Astrocyte (in vitro differentiated cells and primary cell): ENCODE results near the gene COL19A1. TPM values are rescaled to one million over a fixed set of nuclear protein-coding genes. Genes with fewer than 3 reads are reported as not detected.

ENCODE experiments used
- DNase-seq: peaks from one replicate; pipeline ENCODE4 v3.0.0-alpha.2; 2010; ENCODE audit warnings: low read depth
- FAIRE-seq: peaks from 2 replicates; lab custom pipeline; 2011; peaks lifted over from hg19 to GRCh38; lab: Jason Lieb, UNC
- H2AFZ ChIP-seq: 2 replicates; pipeline ENCODE4 v1.6.0; 2012; ENCODE audit warnings: low read depth, low read length, inconsistent platforms
- H3K27ac ChIP-seq: 2 replicates; pipeline ENCODE4 v1.5.1; 2011; ENCODE audit warnings: low read depth, low read length, inconsistent platforms
- H3K27me3 ChIP-seq: 2 replicates; pipeline ENCODE4 v1.6.0; 2011; ENCODE audit warnings: low read length, inconsistent platforms; ENCODE audit not compliant: insufficient read depth
- H3K36me3 ChIP-seq: 2 replicates; pipeline ENCODE4 v1.5.1; 2011; ENCODE audit warnings: low read length, inconsistent platforms; ENCODE audit not compliant: insufficient read depth
- H3K4me1 ChIP-seq: 2 replicates; pipeline ENCODE4 v1.5.1; 2011; ENCODE audit warnings: low read length, inconsistent platforms; ENCODE audit not compliant: insufficient read depth
- H3K4me2 ChIP-seq: 2 replicates; pipeline ENCODE4 v1.6.0; 2012; ENCODE audit warnings: low read length, inconsistent platforms
- H3K4me3 ChIP-seq: 2 replicates; pipeline ENCODE4 v1.5.1; 2011; ENCODE audit warnings: low read depth, mild to moderate bottlenecking, low read length, inconsistent platforms; ENCODE audit not compliant: insufficient read depth
- H3K79me2 ChIP-seq: 2 replicates; pipeline ENCODE4 v1.6.0; 2012; ENCODE audit warnings: mild to moderate bottlenecking, low read length, inconsistent platforms; ENCODE audit not compliant: insufficient read depth
- H3K9ac ChIP-seq: 2 replicates; pipeline ENCODE4 v1.6.0; 2012; ENCODE audit warnings: mild to moderate bottlenecking, low read length, inconsistent platforms
- H3K9me3 ChIP-seq: 2 replicates; pipeline ENCODE4 v1.5.1; 2012; ENCODE audit warnings: low read depth, mild to moderate bottlenecking, low read length, inconsistent platforms; ENCODE audit not compliant: insufficient read depth
- H4K20me1 ChIP-seq: 2 replicates; pipeline ENCODE4 v1.6.0; 2012; ENCODE audit warnings: low read length, inconsistent platforms; ENCODE audit not compliant: insufficient read depth
- H3K27ac Mint-ChIP-seq: one replicate; pipeline ENCODE4 v1.8.0; 2021; ENCODE audit warnings: mild to moderate bottlenecking, mixed read lengths; ENCODE audit not compliant: unreplicated experiment
- H3K27me3 Mint-ChIP-seq: one replicate; pipeline ENCODE4 v1.8.0; 2021; ENCODE audit warnings: low read depth, mixed read lengths; ENCODE audit not compliant: unreplicated experiment
- H3K36me3 Mint-ChIP-seq: one replicate; pipeline ENCODE4 v1.8.0; 2021; ENCODE audit warnings: low read depth, mixed read lengths; ENCODE audit not compliant: unreplicated experiment
- H3K4me1 Mint-ChIP-seq: one replicate; pipeline ENCODE4 v1.8.0; 2021; ENCODE audit warnings: low read depth, mixed read lengths; ENCODE audit not compliant: unreplicated experiment
- H3K4me3 Mint-ChIP-seq: one replicate; pipeline ENCODE4 v1.8.0; 2021; ENCODE audit warnings: mild to moderate bottlenecking, moderate library complexity, mixed read lengths; ENCODE audit not compliant: unreplicated experiment
- H3K9me3 Mint-ChIP-seq: one replicate; pipeline ENCODE4 v1.8.0; 2021; ENCODE audit warnings: mild to moderate bottlenecking, mixed read lengths; ENCODE audit not compliant: unreplicated experiment
- EZH2 ChIP-seq: IDR thresholded peaks from 2 replicates; pipeline ENCODE4 v1.6.1; 2012; ENCODE audit warnings: mild to moderate bottlenecking, low read length, inconsistent platforms; ENCODE audit not compliant: insufficient read depth
- total RNA-seq: library from RNA; stranded (reverse); gene quantifications from 2 replicates; pipeline ENCODE4 v1.2.1, GENCODE V29; 2021
- TF ChIP-seq, protein P1 (sequence below): IDR thresholded peaks from 2 replicates; pipeline ENCODE4 v1.5.1; 2011; ENCODE audit warnings: low read depth, mild to moderate bottlenecking, inconsistent platforms, low read length, moderate library complexity; ENCODE audit not compliant: insufficient read depth

COL19A1 gene
- total RNA-seq, 1 donor from 2014 or later = 0.18 TPM

DNA sequence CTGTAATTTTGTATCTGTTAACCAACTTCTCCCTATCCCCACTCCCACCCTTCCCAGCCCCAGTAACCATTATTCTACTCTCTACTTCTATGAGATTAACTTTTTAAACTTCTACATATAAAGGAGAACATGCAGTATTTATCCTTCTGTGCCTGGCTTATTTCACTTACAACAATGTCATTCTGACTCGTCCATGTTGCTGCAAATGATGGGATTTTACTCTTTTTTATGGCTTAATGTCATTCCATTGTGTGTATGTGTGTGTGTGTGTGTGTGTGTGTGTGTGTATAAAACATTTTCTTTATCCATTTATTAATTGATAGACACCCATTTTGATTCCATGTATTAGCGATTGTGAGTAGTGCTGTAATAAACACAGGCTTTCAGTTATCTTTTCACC, 76.1 kb downstream of the COL19A1 start:
- Mint-ChIP-seq H3K9me3 (no peaks in the 10 kb centered on the region), H3K36me3 (no peaks in the 10 kb centered on the region), H3K4me3 (no peak overlapping the region), H3K27ac (no peak overlapping the region), H3K4me1 (no peaks in the 10 kb centered on the region), H3K27me3 (no peaks in the 10 kb centered on the region)
- TF ChIP-seq, protein P1, sequence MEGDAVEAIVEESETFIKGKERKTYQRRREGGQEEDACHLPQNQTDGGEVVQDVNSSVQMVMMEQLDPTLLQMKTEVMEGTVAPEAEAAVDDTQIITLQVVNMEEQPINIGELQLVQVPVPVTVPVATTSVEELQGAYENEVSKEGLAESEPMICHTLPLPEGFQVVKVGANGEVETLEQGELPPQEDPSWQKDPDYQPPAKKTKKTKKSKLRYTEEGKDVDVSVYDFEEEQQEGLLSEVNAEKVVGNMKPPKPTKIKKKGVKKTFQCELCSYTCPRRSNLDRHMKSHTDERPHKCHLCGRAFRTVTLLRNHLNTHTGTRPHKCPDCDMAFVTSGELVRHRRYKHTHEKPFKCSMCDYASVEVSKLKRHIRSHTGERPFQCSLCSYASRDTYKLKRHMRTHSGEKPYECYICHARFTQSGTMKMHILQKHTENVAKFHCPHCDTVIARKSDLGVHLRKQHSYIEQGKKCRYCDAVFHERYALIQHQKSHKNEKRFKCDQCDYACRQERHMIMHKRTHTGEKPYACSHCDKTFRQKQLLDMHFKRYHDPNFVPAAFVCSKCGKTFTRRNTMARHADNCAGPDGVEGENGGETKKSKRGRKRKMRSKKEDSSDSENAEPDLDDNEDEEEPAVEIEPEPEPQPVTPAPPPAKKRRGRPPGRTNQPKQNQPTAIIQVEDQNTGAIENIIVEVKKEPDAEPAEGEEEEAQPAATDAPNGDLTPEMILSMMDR = no peak
- TF ChIP-seq EZH2 = no peak
- Histone ChIP-seq H3K4me2 (no peak overlapping the region), H3K79me2 (no peaks in the 10 kb centered on the region), H2AFZ (no peak overlapping the region), H3K9me3 (no peaks in the 10 kb centered on the region), H4K20me1 (no peaks in the 10 kb centered on the region), H3K4me3 (no peak overlapping the region), H3K4me1 (no peaks in the 10 kb centered on the region), H3K27ac (no peak overlapping the region), H3K27me3 (no peaks in the 10 kb centered on the region), H3K9ac (no peak overlapping the region), H3K36me3 (no peaks in the 10 kb centered on the region)
- DNase-seq (no peak), FAIRE-seq (no peak)

DNA sequence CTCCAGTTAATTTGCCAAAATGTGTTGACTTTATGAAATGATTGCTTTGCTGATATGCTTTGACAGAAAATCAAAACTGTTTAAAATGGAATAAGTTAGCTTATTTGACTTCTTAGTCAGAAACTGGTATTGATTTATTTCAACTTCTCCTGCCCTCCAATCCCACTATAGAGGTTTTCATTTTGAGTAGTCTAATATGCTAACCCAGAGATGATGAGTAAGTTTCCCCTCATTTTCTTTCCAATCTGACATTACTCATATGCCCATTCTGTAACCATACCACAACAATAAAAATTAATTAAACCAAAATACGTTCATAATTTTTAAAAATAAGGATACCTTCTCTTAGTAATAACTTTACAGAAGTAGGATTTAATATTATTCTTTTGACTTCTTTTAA, 78.8 kb downstream of the COL19A1 start:
- Mint-ChIP-seq H3K27me3 (no peaks in the 10 kb centered on the region), H3K27ac (no peak overlapping the region), H3K4me1 (no peaks in the 10 kb centered on the region), H3K36me3 (no peaks in the 10 kb centered on the region), H3K4me3 (no peak overlapping the region), H3K9me3 (no peaks in the 10 kb centered on the region)
- no peaks in the 10 kb centered on the region for H3K27me3 ChIP-seq
- no peaks in the 10 kb centered on the region for H3K36me3 ChIP-seq
- H2AFZ ChIP-seq = no peak overlapping the region
- H3K27ac ChIP-seq = no peak overlapping the region
- H3K9me3 ChIP-seq = no peaks in the 10 kb centered on the region
- no peak overlapping the region for H3K9ac ChIP-seq
- no peaks in the 10 kb centered on the region for H4K20me1 ChIP-seq
- no peak overlapping the region for H3K4me3 ChIP-seq
- H3K4me2 ChIP-seq = no peak overlapping the region
- H3K4me1 ChIP-seq = no peaks in the 10 kb centered on the region
- no peak for FAIRE-seq
- H3K79me2 ChIP-seq = no peaks in the 10 kb centered on the region
- DNase-seq = no peak
- TF ChIP-seq, protein P1 = no peak
- TF ChIP-seq EZH2 = no peak

DNA sequence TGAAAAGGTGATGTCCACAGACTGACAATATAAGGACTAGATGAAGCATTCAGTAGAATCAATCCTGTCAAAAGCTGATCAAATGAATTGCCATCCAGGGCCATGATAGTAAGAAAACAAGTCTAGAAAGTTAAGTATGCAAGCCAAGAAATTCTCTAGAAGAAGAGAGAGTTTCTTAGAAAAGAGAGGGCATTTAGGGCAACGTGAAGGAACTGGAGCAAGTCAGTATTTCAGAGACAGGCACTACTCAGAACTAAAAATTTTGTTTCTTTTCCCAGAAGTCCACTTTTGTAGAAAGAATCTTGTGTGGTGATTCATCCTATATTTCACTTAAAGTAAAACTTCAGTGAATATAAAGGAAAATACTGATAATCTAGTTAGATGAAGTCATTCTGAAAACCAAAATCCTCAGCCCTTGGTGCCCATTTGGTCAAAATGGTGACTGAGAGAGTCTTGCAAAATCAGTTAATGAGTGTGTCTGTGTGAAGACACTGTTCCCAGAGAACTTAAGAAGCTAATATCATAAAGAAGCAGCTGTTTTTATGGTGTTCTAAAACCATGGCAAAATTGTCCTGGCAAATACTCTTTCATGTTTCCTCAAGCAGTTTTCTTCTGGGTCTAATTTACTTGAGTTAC, 82.2 kb downstream of the COL19A1 start:
- no peak overlapping the region for H3K4me3 Mint-ChIP-seq
- H3K27me3 Mint-ChIP-seq = no peaks in the 10 kb centered on the region
- FAIRE-seq (no peak), DNase-seq (no peak)
- Histone ChIP-seq H3K36me3 (no peaks in the 10 kb centered on the region), H3K27ac (no peak overlapping the region), H4K20me1 (no peaks in the 10 kb centered on the region), H3K9ac (no peak overlapping the region), H3K9me3 (no peaks in the 10 kb centered on the region), H3K27me3 (no peaks in the 10 kb centered on the region), H3K4me2 (no peak overlapping the region), H3K79me2 (no peaks in the 10 kb centered on the region), H2AFZ (no peak overlapping the region), H3K4me1 (no peaks in the 10 kb centered on the region), H3K4me3 (no peak overlapping the region)
- no peaks in the 10 kb centered on the region for H3K9me3 Mint-ChIP-seq
- no peaks in the 10 kb centered on the region for H3K36me3 Mint-ChIP-seq
- TF ChIP-seq, protein P1 = no peak
- no peak overlapping the region for H3K27ac Mint-ChIP-seq
- H3K4me1 Mint-ChIP-seq = no peaks in the 10 kb centered on the region
